ENCODE results near the gene OSTM1.

Gene OSTM1

GRCh38 chr6:108100003-108100402 lies 25.5 kb upstream of the OSTM1 start:
- no peak for DNase-seq

GRCh38 chr6:108097882-108098281 lies 23.3 kb upstream of the OSTM1 start:
- no peak for DNase-seq

GRCh38 chr6:108093781-108094300 lies 19.3 kb upstream of the OSTM1 start:
- no peak for DNase-seq

GRCh38 chr6:108091288-108091687 lies 16.7 kb upstream of the OSTM1 start:
- DNase-seq = no peak

GRCh38 chr6:108083349-108083748 lies 8.8 kb upstream of the OSTM1 start:
- DNase-seq = no peak

- no peak for DNase-seq
Measured at GRCh38 chr6:108082539-108082938, 8.0 kb upstream of the OSTM1 start.

- DNase-seq = no peak
Measured at GRCh38 chr6:108080010-108080780, 5.7 kb upstream of the OSTM1 start.

- DNase-seq = no peak
Measured at GRCh38 chr6:108078191-108078590, 3.6 kb upstream of the OSTM1 start.

- DNase-seq = no peak
Measured at GRCh38 chr6:108074057-108074358, 533 bp downstream of the OSTM1 start.

- no peak for DNase-seq
Measured at GRCh38 chr6:108071736-108072276, 2.7 kb downstream of the OSTM1 start.

GRCh38 chr6:108068618-108069017 lies 5.9 kb downstream of the OSTM1 start:
- DNase-seq = no peak

- DNase-seq = no peak
Measured at GRCh38 chr6:108068182-108068581, 6.4 kb downstream of the OSTM1 start.

- DNase-seq = no peak
Measured at GRCh38 chr6:108052706-108053105, 21.8 kb downstream of the OSTM1 start.

GRCh38 chr6:108051481-108051880 lies 23.1 kb downstream of the OSTM1 start:
- no peak for DNase-seq

GRCh38 chr6:108039681-108040080 lies 34.9 kb downstream of the OSTM1 start:
- no peak for DNase-seq

- no peak for DNase-seq
Measured at GRCh38 chr6:108036884-108037283, 37.7 kb downstream of the OSTM1 start.

GRCh38 chr6:108031968-108032367 lies 42.6 kb downstream of the OSTM1 start:
- no peak for DNase-seq

- DNase-seq = no peak
Measured at GRCh38 chr6:108030211-108030610, 44.3 kb downstream of the OSTM1 start.

GRCh38 chr6:108029226-108029921 lies 45.2 kb downstream of the OSTM1 start:
- DNase-seq = no peak

GRCh38 chr6:108027594-108027993 lies 46.9 kb downstream of the OSTM1 start:
- DNase-seq = no peak

GRCh38 chr6:108027056-108027455 lies 47.5 kb downstream of the OSTM1 start:
- no peak for DNase-seq

- DNase-seq = no peak
Measured at GRCh38 chr6:108024427-108025073, 50.0 kb downstream of the OSTM1 start.

- DNase-seq = no peak
Measured at GRCh38 chr6:108020472-108021116, 53.9 kb downstream of the OSTM1 start.

Measured in T-helper 9 cell (primary cell).